Parathyroid adenoma (tissue), 2 donors: Measurements from ENCODE around the gene PPP2R3B.

ENCODE experiments used
- H2AFZ ChIP-seq: fragments of 300-600 bp; sonication (generic); one replicate; pipeline ENCODE4 v1.7.0; 2017; ENCODE audit warnings: antibody characterized with exemption, mild to moderate bottlenecking
- H3K27ac ChIP-seq: fragments of 300-600 bp; sonication (generic); one replicate; pipeline ENCODE4 v1.7.0; 2017
- H3K27me3 ChIP-seq: fragments of 300-600 bp; sonication (generic); one replicate; pipeline ENCODE4 v1.7.0; 2017; ENCODE audit warnings: low read length; ENCODE audit not compliant: control insufficient read depth, insufficient read depth
- H3K36me3 ChIP-seq: fragments of 300-600 bp; sonication (generic); one replicate; pipeline ENCODE4 v1.7.0; 2017; ENCODE audit warnings: low read length; ENCODE audit not compliant: control insufficient read depth, insufficient read depth
- H3K4me1 ChIP-seq: fragments of 300-600 bp; sonication (generic); one replicate; pipeline ENCODE4 v1.7.0; 2017; ENCODE audit warnings: control low read depth
- H3K4me2 ChIP-seq: fragments of 300-600 bp; sonication (generic); one replicate; pipeline ENCODE4 v1.7.0; 2017; ENCODE audit warnings: low read length
- H3K4me3 ChIP-seq: fragments of 300-600 bp; sonication (generic); one replicate; pipeline ENCODE4 v1.7.0; 2017; ENCODE audit warnings: low read depth, low read length
- H3K79me2 ChIP-seq: fragments of 300-600 bp; sonication (generic); one replicate; pipeline ENCODE4 v1.7.0; 2017; ENCODE audit warnings: control low read depth
- H3K9ac ChIP-seq: fragments of 300-600 bp; sonication (generic); one replicate; pipeline ENCODE4 v1.7.0; 2017; ENCODE audit warnings: mild to moderate bottlenecking
- H3K9me3 ChIP-seq: fragments of 300-600 bp; sonication (generic); one replicate; pipeline ENCODE4 v1.7.0; 2017; ENCODE audit warnings: low read length; ENCODE audit not compliant: control insufficient read depth
- TF ChIP-seq, protein P1 (sequence below): fragments of 300-600 bp; sonication (generic); IDR thresholded peaks from one replicate; pipeline ENCODE4 v1.7.0; 2017; ENCODE audit warnings: antibody characterized with exemption, mild to moderate bottlenecking
- donor health status: primary hyperparathyroidism.

PPP2R3B gene

DNA sequence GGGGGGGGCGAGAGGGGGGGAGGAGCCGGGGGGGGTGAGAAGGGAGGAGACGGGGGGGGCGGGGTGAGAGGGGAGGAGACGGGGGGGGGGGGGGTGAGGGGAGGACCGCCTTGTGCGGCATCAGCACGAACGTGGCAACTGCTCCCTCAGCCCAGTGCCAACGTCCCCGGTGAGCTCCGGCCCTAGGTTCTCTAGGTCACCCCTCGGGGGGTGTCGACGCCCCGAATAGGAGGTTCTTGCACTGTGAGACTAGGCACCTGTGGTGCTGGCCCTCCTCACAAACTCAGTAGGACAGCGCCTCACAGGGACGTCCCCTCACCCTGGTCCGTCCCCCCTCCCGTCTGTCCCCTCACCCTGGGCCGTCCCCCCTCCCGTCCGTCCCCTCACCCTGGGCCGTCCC is 46.6 kb downstream of the PPP2R3B start:
- no peak overlapping the region for H3K4me3 ChIP-seq
- H3K79me2 ChIP-seq, result no peaks in the 10 kb centered on the region
- H3K9ac ChIP-seq, result no peak overlapping the region
- H3K4me2 ChIP-seq, result no peak overlapping the region
- H2AFZ ChIP-seq, result no peak overlapping the region
- H3K27ac ChIP-seq, result no peak overlapping the region
- no peaks in the 10 kb centered on the region for H3K36me3 ChIP-seq
- H3K4me1 ChIP-seq, result no peaks in the 10 kb centered on the region
- no peaks in the 10 kb centered on the region for H3K9me3 ChIP-seq
- H3K27me3 ChIP-seq, result no peaks in the 10 kb centered on the region
- TF ChIP-seq, protein P1, sequence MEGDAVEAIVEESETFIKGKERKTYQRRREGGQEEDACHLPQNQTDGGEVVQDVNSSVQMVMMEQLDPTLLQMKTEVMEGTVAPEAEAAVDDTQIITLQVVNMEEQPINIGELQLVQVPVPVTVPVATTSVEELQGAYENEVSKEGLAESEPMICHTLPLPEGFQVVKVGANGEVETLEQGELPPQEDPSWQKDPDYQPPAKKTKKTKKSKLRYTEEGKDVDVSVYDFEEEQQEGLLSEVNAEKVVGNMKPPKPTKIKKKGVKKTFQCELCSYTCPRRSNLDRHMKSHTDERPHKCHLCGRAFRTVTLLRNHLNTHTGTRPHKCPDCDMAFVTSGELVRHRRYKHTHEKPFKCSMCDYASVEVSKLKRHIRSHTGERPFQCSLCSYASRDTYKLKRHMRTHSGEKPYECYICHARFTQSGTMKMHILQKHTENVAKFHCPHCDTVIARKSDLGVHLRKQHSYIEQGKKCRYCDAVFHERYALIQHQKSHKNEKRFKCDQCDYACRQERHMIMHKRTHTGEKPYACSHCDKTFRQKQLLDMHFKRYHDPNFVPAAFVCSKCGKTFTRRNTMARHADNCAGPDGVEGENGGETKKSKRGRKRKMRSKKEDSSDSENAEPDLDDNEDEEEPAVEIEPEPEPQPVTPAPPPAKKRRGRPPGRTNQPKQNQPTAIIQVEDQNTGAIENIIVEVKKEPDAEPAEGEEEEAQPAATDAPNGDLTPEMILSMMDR, result no peak

DNA sequence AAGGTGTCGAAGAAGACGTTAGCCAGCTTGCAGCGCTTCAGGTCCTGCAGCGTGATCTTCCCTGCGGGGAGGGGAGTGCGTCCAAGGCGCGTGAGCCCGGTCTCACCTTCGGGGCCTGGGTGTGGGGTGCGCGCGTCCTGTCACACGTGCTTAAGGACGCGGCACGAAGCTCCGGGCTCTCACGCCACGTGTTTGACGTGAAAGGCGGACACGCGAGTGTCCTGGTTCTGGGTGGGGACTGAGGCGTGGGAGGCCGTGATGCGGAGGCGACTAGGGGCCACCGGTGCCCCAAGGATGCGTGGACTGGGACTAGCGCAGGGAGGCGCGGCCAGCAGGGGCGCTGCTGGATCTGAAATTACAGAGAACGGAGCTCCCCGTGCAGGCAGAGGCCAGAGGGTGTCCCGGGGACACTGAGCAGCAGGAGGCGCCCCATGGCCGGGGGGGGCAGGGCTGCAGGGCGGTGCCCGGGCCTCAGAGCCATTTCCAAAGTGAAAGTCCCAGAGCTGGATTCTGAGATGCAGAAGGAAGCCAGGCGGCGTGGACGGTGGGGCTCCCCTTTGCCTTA is 47.8 kb downstream of the PPP2R3B start:
- H3K9me3 ChIP-seq, result no peaks in the 10 kb centered on the region

DNA sequence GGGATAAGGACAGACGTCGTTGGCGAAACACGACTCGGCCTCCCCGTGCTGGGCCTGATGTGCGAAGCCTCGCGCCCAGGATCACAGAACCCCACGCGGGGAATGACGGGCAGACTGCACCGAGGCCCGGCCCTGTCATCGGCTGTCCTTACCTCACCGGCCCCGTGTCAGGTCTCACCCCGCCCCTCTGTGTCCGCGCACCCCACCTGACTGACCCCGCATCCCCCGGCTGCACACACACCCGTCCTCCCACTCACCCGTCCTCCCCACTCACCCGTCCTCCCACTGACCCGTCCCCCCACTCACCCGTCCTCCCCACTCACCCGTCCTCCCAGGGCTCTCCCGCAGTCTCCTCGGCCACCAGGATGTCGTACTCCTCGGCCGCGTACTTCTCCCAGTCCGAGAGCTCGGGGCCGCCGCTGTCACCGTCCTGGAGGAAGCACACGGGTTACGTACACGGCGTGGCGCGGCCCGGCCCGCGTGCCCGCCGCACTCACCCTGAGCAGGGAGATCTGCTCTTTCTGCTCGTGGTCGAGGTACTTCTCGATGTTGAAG is 48.3 kb downstream of the PPP2R3B start:
- no peaks in the 10 kb centered on the region for H3K79me2 ChIP-seq
- no peaks in the 10 kb centered on the region for H3K4me1 ChIP-seq
- H3K27me3 ChIP-seq, result no peaks in the 10 kb centered on the region
- TF ChIP-seq, protein P1, result no peak
- no peak overlapping the region for H3K4me3 ChIP-seq
- H3K4me2 ChIP-seq, result no peak overlapping the region
- no peaks in the 10 kb centered on the region for H3K36me3 ChIP-seq
- no peaks in the 10 kb centered on the region for H3K9me3 ChIP-seq
- H2AFZ ChIP-seq, result no peak overlapping the region
- H3K9ac ChIP-seq, result no peak overlapping the region
- H3K27ac ChIP-seq, result no peak overlapping the region

More for the DNA sequence above, 47.8 kb downstream of the PPP2R3B start:
- no peaks in the 10 kb centered on the region for H3K36me3 ChIP-seq
- no peaks in the 10 kb centered on the region for H3K27me3 ChIP-seq
- H3K27ac ChIP-seq, result no peak overlapping the region
- TF ChIP-seq, protein P1, result no peak
- H3K9ac ChIP-seq, result no peak overlapping the region
- no peak overlapping the region for H3K4me3 ChIP-seq
- no peak overlapping the region for H2AFZ ChIP-seq
- no peaks in the 10 kb centered on the region for H3K4me1 ChIP-seq
- H3K79me2 ChIP-seq, result no peaks in the 10 kb centered on the region
- H3K4me2 ChIP-seq, result no peak overlapping the region

DNA sequence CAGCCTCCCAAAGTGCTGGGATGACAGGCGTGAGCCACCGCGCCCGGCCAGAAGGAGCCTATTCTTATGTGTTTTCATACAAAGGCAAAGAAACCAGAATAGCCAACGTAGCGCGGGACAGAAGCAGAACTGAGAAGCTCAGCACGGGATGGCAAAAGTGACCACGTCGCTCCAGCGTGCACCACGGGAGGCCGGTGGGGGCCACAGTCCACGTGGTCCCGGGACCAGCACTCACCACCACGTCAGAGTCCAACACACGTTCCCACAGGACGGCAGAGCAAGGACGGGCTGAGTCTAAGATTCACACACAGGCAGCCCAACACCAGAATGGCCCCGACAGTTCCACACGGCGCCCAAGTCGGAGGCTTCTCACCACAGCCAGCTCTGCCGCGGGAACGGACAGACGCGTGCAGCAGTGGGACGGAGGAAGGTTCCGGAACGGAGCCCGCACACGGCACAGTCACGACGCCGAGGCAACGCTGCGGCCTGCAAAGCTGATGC is 49.3 kb downstream of the PPP2R3B start:
- TF ChIP-seq, protein P1, result no peak
- Histone ChIP-seq H3K9me3 (no peaks in the 10 kb centered on the region), H3K36me3 (no peaks in the 10 kb centered on the region), H2AFZ (no peak overlapping the region), H3K9ac (no peak overlapping the region), H3K79me2 (no peaks in the 10 kb centered on the region), H3K27me3 (no peaks in the 10 kb centered on the region), H3K4me1 (no peaks in the 10 kb centered on the region), H3K27ac (no peak overlapping the region), H3K4me3 (no peak overlapping the region), H3K4me2 (no peak overlapping the region)

DNA sequence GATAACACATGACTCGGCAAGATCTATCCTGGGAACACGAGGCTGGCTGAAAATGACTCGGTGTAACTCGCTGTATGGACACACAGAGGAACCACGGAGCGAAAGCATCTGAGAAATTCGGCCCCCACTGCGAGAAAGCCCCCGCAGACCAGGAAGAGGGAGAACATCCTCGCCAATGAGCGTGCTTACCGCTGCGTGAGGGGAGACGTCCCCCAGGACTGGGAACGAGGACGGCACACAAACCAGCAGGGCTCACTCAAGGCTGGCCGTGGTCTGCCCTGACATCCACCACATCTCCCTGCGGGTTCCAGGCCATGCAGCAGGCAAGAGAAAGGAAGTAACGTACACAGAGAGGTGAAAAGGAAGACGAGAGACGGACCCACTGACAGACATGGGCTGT is 50.5 kb downstream of the PPP2R3B start:
- TF ChIP-seq, protein P1, result no peak
- Histone ChIP-seq H3K4me1 (no peaks in the 10 kb centered on the region), H3K27ac (no peak overlapping the region), H3K4me3 (no peak overlapping the region), H3K4me2 (no peak overlapping the region), H3K79me2 (no peaks in the 10 kb centered on the region), H2AFZ (no peak overlapping the region), H3K27me3 (no peaks in the 10 kb centered on the region), H3K36me3 (no peaks in the 10 kb centered on the region), H3K9me3 (no peaks in the 10 kb centered on the region), H3K9ac (no peak overlapping the region)
